GM18517 (cell line): ENCODE data around the gene ROBO3.

Source experiments
- ATAC-seq: cut with Tn5 transposase; IDR thresholded peaks from one replicate; pipeline ENCODE4 v1.9.1; 2021; ENCODE audit warnings: mild to moderate bottlenecking, moderate library complexity; ENCODE audit not compliant: unreplicated experiment

Gene ROBO3

GRCh38 chr11:124890151-124890550 lies 24.9 kb downstream of the ROBO3 start:
- ATAC-seq: no peak

- no peak for ATAC-seq
Observed at GRCh38 chr11:124890683-124891372, 25.6 kb downstream of the ROBO3 start.

DNA sequence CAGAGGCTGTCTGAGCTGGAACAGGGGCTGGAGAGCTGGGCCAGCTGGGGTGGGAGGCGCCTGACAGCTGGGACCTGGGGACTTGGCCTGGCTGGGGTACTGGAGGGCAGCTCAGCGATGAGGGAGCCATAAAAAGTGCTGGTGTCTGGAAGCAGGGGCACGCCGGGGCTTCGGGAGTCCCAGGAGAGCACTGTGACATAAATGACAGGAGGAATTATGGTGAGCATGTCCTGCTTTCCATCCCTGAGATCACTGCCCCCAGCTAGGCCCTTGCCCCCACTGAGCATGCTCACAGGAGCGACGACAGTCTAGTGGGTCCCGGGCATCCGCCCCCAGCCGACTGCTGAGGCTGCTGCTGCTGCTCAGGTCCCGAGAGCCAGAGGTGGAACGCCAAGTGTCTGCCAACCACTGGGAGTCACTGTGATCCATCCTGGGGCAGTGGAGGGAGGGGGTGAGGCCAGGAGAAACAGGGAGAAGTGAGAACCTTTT lies 26.2 kb downstream of the ROBO3 start:
- no peak for ATAC-seq

DNA sequence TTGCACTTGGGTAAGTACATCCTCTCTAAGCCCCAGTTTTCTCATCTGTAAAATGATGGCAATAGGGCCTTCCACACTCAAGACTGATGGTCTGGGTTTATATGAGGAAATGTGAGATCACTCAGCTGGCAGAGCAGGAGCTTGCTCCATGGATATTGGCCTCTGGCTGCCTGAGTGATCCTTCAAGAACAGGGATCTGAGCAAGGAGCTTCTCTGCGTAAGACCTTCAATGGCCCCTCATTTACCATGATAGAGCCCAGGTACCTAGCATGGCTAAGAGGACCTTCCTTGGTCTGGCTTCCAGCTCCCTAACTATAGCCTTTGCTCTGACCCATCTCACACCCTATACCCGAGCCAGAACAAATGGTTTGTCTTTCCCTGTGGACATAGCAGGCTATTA lies 26.9 kb downstream of the ROBO3 start:
- no peak for ATAC-seq

DNA sequence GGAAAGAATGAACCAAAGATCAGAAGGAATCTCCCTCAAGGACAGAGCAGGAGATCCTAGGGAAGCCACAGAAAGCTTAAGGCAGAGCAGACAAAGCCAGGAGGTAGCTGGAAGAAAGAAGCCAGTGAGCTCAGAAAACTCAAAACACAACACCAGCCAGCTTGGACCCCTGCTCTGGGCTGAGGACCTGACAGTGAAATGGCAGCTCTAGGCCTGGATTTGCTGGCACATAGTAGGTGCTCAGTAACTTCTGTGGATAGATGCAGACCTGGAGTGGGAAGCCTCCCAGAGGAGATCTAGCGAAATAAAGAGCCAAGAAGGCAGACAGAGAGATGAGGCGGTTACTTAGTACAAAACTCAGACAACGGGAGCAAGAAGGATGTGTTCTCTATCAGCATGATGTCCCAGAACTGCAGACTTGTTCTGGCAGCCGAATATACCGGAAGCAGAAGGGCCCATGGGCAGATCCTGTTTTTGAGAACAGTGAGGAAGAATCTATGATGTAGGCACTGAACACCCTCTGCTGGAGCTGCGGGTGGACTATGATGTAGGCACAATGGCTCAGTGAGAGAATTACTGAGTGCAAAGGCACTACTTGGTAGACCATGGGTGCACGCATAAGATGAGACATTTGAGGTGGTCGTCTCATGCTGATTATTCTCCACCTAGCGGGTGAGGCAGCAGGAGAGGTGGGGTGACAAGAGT lies 27.7 kb downstream of the ROBO3 start:
- no peak for ATAC-seq

- ATAC-seq: no peak
Observed at GRCh38 chr11:124893781-124894401, 28.7 kb downstream of the ROBO3 start.

DNA sequence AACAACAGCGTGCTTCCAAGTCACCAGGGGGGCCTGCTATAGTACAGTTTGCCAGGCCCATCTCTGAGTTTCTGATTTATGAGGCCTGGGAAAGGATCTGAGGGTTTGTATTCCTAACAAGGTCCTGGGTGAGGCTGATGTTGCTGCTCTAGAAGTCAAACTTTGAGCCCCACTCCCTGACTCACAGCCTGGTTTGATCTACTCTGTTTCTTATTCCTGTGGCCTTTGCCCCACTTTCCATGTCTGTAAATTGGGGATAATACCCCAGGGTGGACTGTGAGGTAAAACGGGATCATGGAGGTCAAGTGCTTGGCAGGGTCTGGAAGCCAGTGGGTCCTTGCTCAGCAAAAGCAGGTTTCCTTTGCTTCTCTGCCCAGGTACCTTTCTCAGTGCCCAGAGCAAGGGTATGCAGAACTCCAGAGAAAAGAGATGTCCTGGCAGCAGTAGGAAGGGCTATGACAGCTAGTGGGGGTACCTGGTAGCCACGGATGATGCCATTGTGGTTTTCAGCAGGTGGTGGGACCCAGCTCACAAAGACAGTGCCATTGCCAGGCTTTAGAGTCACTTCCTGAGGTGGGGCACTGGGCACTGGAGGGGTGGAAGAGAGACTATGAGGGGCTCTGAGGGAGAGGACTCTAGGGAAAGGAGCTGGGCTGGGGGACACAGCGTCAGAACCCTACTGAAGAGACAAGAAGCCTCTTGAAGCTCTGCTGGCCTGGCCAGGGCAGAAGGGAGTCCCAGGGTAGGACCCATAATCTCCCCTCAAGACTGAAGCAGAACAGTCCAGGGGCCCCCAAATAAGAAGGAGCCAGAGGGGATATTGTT lies 29.6 kb downstream of the ROBO3 start:
- no peak for ATAC-seq

GRCh38 chr11:124895471-124895971 lies 30.3 kb downstream of the ROBO3 start:
- no peak for ATAC-seq

GRCh38 chr11:124896071-124896750 lies 31.0 kb downstream of the ROBO3 start:
- no peak for ATAC-seq

GRCh38 chr11:124896821-124897391 lies 31.7 kb downstream of the ROBO3 start:
- ATAC-seq: no peak

- ATAC-seq: no peak
Observed at GRCh38 chr11:124897674-124898262, 32.5 kb downstream of the ROBO3 start, which contains the start of gene ROBO4. TSS of gene ROBO4 (minus strand) at chr11:124897865. CDS start at chr11:124897795, 70 bp downstream.

- ATAC-seq: no peak
Observed at GRCh38 chr11:124898263-124898680, 33.0 kb downstream of the ROBO3 start.

DNA sequence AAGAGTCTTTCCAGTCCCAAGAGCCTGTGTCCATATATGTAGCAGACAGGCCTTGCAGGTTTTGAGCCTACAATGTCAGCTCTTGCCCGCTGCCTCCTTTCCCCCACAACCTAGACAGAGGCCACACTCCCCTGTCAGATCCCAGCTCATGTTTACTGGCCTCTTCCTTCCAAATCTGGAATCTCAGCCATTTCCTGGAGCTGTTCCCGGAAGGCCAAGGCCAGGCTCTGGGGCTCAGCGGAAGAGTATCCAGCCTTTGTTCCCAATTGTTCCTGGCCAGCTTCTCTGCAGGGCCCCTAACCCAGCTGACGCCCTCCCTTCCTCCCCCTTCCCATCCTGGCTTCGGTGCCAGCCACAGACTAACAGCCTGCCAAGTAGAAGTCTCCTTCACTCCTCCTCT lies 33.5 kb downstream of the ROBO3 start:
- ATAC-seq: no peak

DNA sequence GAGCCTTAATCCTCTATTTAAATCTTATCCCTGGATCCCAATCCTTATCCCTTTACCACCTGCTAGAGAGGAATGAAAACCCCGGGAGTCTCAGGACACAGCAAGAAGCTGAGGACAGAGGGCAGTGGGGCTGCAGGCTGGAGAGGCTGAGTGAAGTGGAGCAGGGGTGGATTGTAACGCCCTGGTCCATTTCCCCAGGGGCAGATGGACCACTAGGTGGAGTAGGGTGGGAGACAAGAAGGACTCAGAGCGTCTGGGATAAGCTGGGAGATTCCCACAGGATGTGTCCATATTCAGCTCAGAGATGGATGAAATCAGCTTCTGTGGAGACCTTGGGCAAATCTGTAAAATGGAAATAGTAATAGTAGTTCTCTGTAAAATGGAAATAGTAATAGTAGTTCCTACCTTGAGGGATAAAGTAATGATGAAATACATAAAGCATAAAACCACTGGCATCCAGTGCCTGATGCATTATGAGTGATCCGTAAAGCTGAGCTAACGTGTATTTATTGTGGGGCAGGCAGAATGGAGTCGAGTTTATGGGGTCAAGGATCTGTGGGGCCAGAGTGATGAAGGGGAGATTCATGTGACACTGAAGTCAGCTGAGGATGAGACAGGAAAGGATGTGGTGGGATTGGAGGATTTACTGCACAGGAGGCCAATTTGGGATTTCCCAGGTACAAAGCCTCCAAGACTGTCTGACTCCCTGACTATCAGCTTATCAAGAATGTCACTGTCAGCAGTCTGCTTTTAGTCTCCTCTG lies 34.3 kb downstream of the ROBO3 start:
- ATAC-seq: no peak

DNA sequence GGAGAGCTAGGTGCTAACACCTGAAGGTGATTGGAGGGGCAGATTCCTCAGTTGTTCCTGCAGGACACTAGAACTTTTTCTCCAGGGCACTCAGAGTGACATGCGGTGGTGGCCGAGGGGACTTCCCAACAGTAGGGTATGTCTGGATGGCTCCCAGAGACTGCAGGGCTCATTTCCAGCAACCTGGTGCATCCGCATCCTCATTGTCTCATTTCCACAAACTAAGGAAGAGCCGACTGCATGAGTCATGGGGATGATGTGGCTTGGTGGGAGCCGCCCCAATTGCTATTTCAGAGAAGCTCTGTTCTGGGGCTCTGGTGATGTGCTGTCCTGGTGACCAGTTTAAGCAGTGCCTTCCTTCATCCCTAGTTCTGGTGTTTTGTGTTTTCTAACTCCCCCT lies 35.2 kb downstream of the ROBO3 start:
- ATAC-seq: no peak

DNA sequence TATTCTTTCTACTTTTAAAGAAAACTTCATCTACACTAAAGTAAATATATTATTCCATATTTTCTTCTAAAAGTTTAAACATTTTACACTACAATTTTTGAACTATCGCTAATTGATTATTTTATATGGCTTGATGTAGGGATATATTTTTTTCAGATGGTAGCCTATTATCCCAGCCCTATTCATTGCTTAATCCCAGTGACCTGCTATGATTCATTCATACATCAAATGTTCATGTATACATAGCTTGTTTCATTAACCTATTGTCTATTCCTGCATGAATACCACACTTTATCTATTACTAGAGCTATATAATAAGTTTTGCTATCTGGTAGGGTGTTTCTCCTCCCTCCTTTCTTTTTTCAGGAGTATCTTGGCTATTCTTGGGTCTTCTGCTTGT lies 37.4 kb downstream of the ROBO3 start:
- ATAC-seq: no peak

DNA sequence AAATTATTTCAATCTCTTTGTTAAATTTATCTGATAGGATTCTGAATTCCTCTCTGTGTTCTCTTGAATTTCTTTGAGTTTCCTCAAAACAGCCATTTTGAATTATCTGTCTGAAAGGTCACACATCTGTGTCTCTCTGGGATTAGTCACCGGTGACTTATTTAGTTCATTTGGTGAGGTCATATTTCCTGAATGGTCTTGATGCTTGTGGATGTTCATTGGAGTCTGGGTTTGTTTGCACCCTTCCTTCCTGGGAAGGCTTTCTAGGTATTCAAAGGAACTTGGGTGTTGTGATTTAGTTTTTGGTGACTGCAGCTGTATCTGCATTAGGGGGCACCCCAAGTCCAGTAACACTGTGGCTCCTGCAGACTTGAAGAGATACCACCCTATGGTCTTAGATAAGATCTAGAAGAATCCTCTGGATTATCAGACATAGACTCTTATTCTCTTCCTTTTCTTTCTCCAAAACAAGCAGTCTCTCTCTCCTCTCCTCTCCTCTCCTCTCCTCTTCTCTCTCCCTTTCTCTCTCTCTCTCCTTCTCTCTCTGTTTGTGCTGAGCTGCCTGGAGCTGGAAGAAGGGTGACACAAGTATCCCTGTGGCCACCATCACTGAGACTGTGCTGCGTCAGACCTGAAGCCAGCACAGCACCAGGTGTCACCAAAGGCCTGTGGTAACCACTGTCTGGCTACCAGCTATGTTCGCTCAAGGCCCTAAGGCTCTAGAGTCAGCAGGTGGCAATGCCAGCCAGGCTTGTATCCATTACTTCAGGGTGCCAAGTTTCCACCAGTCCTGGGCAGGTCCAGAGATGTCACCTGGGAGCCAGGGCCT lies 50.5 kb downstream of the ROBO3 start:
- ATAC-seq: no peak

- ATAC-seq: no peak
Observed at GRCh38 chr11:124916370-124916710, 51.1 kb downstream of the ROBO3 start.
